Measurements from ENCODE around the gene SH3YL1.

Gene SH3YL1

GRCh38 chr2:185221-185620 lies 78.6 kb downstream of the SH3YL1 start:
- DNase-seq (ENCODE audit: low spot score): no peak
- TF ChIP-seq CTCF (IDR thresholded peaks at IDR 0.05): no peak
- H3K4me3 ChIP-seq: no peak overlapping the region
- no peak overlapping the region for H3K27ac ChIP-seq

- TF ChIP-seq CTCF (IDR thresholded peaks at IDR 0.05): no peak
- H3K4me3 ChIP-seq: no peak overlapping the region
- DNase-seq (ENCODE audit: low spot score): no peak
- no peak overlapping the region for H3K27ac ChIP-seq
Observed at GRCh38 chr2:184695-185094, 79.1 kb downstream of the SH3YL1 start.

GRCh38 chr2:182509-183122 lies 81.2 kb downstream of the SH3YL1 start:
- no peak overlapping the region for H3K27ac ChIP-seq
- no peak for DNase-seq (ENCODE audit: low spot score)
- no peak for TF ChIP-seq CTCF (IDR thresholded peaks at IDR 0.05)
- no peak overlapping the region for H3K4me3 ChIP-seq

GRCh38 chr2:180311-180710 lies 83.5 kb downstream of the SH3YL1 start:
- no peak for DNase-seq (ENCODE audit: low spot score)
- Histone ChIP-seq H3K27ac (no peak overlapping the region), H3K4me3 (no peak overlapping the region)
- TF ChIP-seq CTCF (IDR thresholded peaks at IDR 0.05): no peak

GRCh38 chr2:179886-180285 lies 83.9 kb downstream of the SH3YL1 start:
- no peak overlapping the region for H3K27ac ChIP-seq
- no peak for TF ChIP-seq CTCF (IDR thresholded peaks at IDR 0.05)
- no peak for DNase-seq (ENCODE audit: low spot score)
- no peak overlapping the region for H3K4me3 ChIP-seq

GRCh38 chr2:177733-178132 lies 86.1 kb downstream of the SH3YL1 start:
- no peak for TF ChIP-seq CTCF (IDR thresholded peaks at IDR 0.05)
- Histone ChIP-seq H3K4me3 (no peak overlapping the region), H3K27ac (no peak overlapping the region)
- no peak for DNase-seq (ENCODE audit: low spot score)

GRCh38 chr2:176917-177316 lies 86.9 kb downstream of the SH3YL1 start:
- Histone ChIP-seq H3K4me3 (no peak overlapping the region), H3K27ac (no peak overlapping the region)
- TF ChIP-seq CTCF (IDR thresholded peaks at IDR 0.05): no peak
- DNase-seq (ENCODE audit: low spot score): no peak
